ENCODE data around the gene JAKMIP2.
A peak's percentile ranks its signal among the peaks of the same experiment; 100 is the strongest.

Gene JAKMIP2

GRCh38 chr5:147551677-147552076 is 230.9 kb downstream of the JAKMIP2 start:
- DNase-seq: no peak

DNA sequence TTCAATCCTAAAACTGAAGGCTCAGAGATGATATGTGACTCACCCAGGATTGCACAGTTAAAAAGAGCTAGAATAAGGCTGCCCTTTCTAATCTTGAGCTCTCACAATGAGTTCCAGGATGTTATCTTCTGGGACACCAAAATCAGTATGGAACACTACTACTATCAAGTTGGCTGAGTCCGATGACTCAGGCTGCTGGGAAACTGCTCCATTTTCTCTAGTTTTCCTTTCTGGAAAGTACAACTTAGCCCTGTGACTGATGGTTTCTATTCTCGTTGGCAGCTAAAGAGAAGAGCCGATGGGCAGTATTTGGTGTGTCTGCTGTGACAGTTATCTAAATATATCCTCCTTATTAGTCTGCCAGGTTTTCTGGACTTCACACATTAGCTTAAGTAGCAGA is 234.8 kb downstream of the JAKMIP2 start:
- peak; percentile 50 for DNase-seq

- DNase-seq: no peak
Observed at GRCh38 chr5:147544556-147544955, 238.0 kb downstream of the JAKMIP2 start.

DNA sequence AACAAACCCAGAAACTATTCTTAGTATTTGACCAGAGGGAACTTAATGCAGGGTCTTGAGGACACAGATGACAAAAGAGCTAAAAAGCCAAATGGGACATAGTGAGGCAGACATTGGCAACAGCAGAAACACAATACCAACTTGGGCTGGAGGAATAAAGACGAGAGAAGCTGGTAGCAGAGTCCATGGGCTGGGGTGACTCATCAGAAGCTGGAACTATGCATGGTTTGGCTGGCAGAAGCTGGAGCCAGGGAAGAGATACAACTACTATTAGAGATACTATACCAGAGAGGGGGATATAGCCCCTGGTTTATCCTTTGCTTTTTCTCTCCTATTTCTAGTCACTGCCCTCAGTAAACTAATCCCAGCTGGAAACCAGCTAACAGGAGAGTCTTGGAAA is 243.5 kb downstream of the JAKMIP2 start:
- DNase-seq: peak; percentile 75

DNA sequence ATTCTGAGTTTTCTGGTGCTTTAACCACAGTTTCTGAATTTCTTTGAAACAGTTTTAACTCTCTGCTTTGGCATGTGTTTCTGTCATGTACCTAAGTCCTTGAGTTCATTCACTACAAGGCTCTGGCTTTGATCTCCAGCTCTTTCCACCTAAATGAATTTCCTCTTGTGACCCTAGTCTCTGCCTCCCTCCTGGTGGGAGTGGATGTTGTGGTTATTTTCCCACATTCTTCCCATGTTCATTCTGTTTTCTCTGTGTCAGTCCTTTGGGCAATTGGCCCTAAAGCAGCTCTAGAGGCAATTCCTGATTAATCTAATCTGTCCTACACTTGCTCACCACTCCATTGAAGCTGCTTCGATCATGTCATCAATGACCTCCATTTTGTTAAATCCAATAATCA is 244.3 kb downstream of the JAKMIP2 start:
- peak; percentile 82 for DNase-seq

Measured in NCI-H226 (cell line).